Inflammatory macrophage treated with lipopolysaccharide for 4 hours (primary cell): ENCODE measurements around the gene ZNF865.
A peak's percentile ranks its signal among the peaks of the same experiment; 100 is the strongest.

Experiments
- DNase-seq: peaks from one replicate; pipeline ENCODE4 v3.0.0-alpha.2; 2020

The ZNF865 gene

GRCh38 chr19:55588738-55589137, 16.7 kb upstream of the ZNF865 start:
- no peak for DNase-seq

GRCh38 chr19:55590109-55590508, 15.3 kb upstream of the ZNF865 start:
- no peak for DNase-seq

- no peak for DNase-seq
Observed at GRCh38 chr19:55590617-55591016, 14.8 kb upstream of the ZNF865 start.

- no peak for DNase-seq
Observed at GRCh38 chr19:55591555-55591954, 13.9 kb upstream of the ZNF865 start.

- DNase-seq: no peak
Observed at GRCh38 chr19:55592391-55593090, 12.9 kb upstream of the ZNF865 start.

GRCh38 chr19:55593096-55593772, 12.2 kb upstream of the ZNF865 start:
- no peak for DNase-seq

GRCh38 chr19:55594996-55595545, 10.4 kb upstream of the ZNF865 start:
- DNase-seq: no peak

- DNase-seq: no peak
Observed at GRCh38 chr19:55596304-55596703, 9.1 kb upstream of the ZNF865 start.

- no peak for DNase-seq
Observed at GRCh38 chr19:55597501-55597921, 7.9 kb upstream of the ZNF865 start.

- DNase-seq: no peak
Observed at GRCh38 chr19:55598034-55598433, 7.4 kb upstream of the ZNF865 start.

GRCh38 chr19:55598719-55599467, 6.6 kb upstream of the ZNF865 start:
- DNase-seq: peak; percentile 95

GRCh38 chr19:55599468-55599841, 6.0 kb upstream of the ZNF865 start, which contains the start of gene FIZ1:
Gene FIZ1 (minus strand): TSS chr19:55599517. CDS start chr19:55597865, 1,652 bp downstream.
- peak; percentile 99 for DNase-seq

- peak; percentile 82 for DNase-seq
Observed at GRCh38 chr19:55599842-55600661, 5.4 kb upstream of the ZNF865 start, which contains the start of gene ZNF524. Gene ZNF524 (plus strand): TSS chr19:55600288. CDS start chr19:55602113, 1,825 bp downstream.

- DNase-seq: no peak
Observed at GRCh38 chr19:55600662-55601028, 4.8 kb upstream of the ZNF865 start.

- peak; percentile 25 for DNase-seq
Observed at GRCh38 chr19:55601084-55601483, 4.4 kb upstream of the ZNF865 start.

- no peak for DNase-seq
Observed at GRCh38 chr19:55602104-55603001, 3.1 kb upstream of the ZNF865 start.

GRCh38 chr19:55603115-55603514, 2.3 kb upstream of the ZNF865 start:
- DNase-seq: no peak

GRCh38 chr19:55603581-55604292, 1.7 kb upstream of the ZNF865 start:
- DNase-seq: no peak

- peak; percentile 96 for DNase-seq
Observed at GRCh38 chr19:55605207-55605636, 225 bp upstream of the ZNF865 start.

GRCh38 chr19:55606471-55606787, 982 bp downstream of the ZNF865 start:
- DNase-seq: no peak

- no peak for DNase-seq
Observed at GRCh38 chr19:55606817-55607216, 1.4 kb downstream of the ZNF865 start.
